HG03460 (cell line): ENCODE data around the gene ZNF594.
"Not testable (repeated sequence)": the region's sequence is repeated elsewhere in the genome, so short reads cannot be mapped to it uniquely, and the experiment has no call there.

Experiments used
- ATAC-seq: cut with Tn5 transposase; IDR thresholded peaks from one replicate; pipeline ENCODE4 v1.9.1; 2021; ENCODE audit not compliant: unreplicated experiment

Gene ZNF594

GRCh38 chr17:5203178-5203907 lies 11.7 kb upstream of the ZNF594 start:
- no peak for ATAC-seq

- no peak for ATAC-seq
Measured at GRCh38 chr17:5201011-5201410, 9.3 kb upstream of the ZNF594 start.

- ATAC-seq, result no peak
Measured at GRCh38 chr17:5200360-5200759, 8.7 kb upstream of the ZNF594 start.

GRCh38 chr17:5198472-5198871 lies 6.8 kb upstream of the ZNF594 start:
- ATAC-seq, result no peak

GRCh38 chr17:5194346-5194745 lies 2.7 kb upstream of the ZNF594 start:
- no peak for ATAC-seq

- no peak for ATAC-seq
Measured at GRCh38 chr17:5184288-5184687, 7.4 kb downstream of the ZNF594 start.

- ATAC-seq, result no peak
Measured at GRCh38 chr17:5183410-5183793, 8.3 kb downstream of the ZNF594 start.

GRCh38 chr17:5182597-5183409 lies 8.9 kb downstream of the ZNF594 start:
- no peak for ATAC-seq

- ATAC-seq, result no peak
Measured at GRCh38 chr17:5181509-5182305, 10.0 kb downstream of the ZNF594 start.

- no peak for ATAC-seq
Measured at GRCh38 chr17:5179003-5179402, 12.7 kb downstream of the ZNF594 start.

- not testable (repeated sequence) for ATAC-seq
Measured at GRCh38 chr17:5175027-5175426, 16.6 kb downstream of the ZNF594 start.

- not testable (repeated sequence) for ATAC-seq
Measured at GRCh38 chr17:5165791-5166564, 25.7 kb downstream of the ZNF594 start.

- no peak for ATAC-seq
Measured at GRCh38 chr17:5164436-5164835, 27.2 kb downstream of the ZNF594 start.

GRCh38 chr17:5161793-5162192 lies 29.9 kb downstream of the ZNF594 start:
- ATAC-seq, result not testable (repeated sequence)

GRCh38 chr17:5160702-5161101 lies 31.0 kb downstream of the ZNF594 start:
- not testable (repeated sequence) for ATAC-seq

- ATAC-seq, result not testable (repeated sequence)
Measured at GRCh38 chr17:5146122-5146521, 45.5 kb downstream of the ZNF594 start.

GRCh38 chr17:5142877-5143276 lies 48.8 kb downstream of the ZNF594 start:
- not testable (repeated sequence) for ATAC-seq

GRCh38 chr17:5139458-5139732 lies 52.3 kb downstream of the ZNF594 start:
- no peak for ATAC-seq

- ATAC-seq, result no peak
Measured at GRCh38 chr17:5138616-5139457, 52.8 kb downstream of the ZNF594 start.

- not testable (repeated sequence) for ATAC-seq
Measured at GRCh38 chr17:5138198-5138544, 53.5 kb downstream of the ZNF594 start.
